Umbilical cord (tissue), 2 donors: ENCODE data around the gene UMPS. TPM values are rescaled to one million over a fixed set of nuclear protein-coding genes. Genes with fewer than 3 reads are reported as not detected.
"Not testable (repeated sequence)": the region's sequence is repeated elsewhere in the genome, so short reads cannot be mapped to it uniquely, and the experiment has no call there.

Experiments
- DNase-seq: peaks from one replicate; pipeline ENCODE4 v3.0.0-alpha.2; 2015; ENCODE audit warnings: low spot score
- total RNA-seq: library from RNA; depleted of rRNA; stranded (reverse); fragments of >200 nt; gene quantifications from one replicate; pipeline ENCODE4 v1.2.3, GENCODE V29; 2014; ENCODE audit warnings: low replicate concordance; ENCODE audit not compliant: insufficient read depth

The UMPS gene
- total RNA-seq, 1 donor from 2014 or later = 24.1 TPM

- DNase-seq = no peak
Observed at GRCh38 chr3:124779751-124780191, 49.5 kb downstream of the UMPS start.

GRCh38 chr3:124780356-124780755, 50.1 kb downstream of the UMPS start:
- DNase-seq = peak; percentile 77

- DNase-seq = peak; percentile 60
Observed at GRCh38 chr3:124780761-124781475, 50.7 kb downstream of the UMPS start.

GRCh38 chr3:124781476-124782376, 51.5 kb downstream of the UMPS start:
- DNase-seq = no peak

GRCh38 chr3:124782377-124782712, 52.1 kb downstream of the UMPS start:
- DNase-seq = not testable (repeated sequence)

- DNase-seq = no peak
Observed at GRCh38 chr3:124783696-124784095, 53.4 kb downstream of the UMPS start.

- no peak for DNase-seq
Observed at GRCh38 chr3:124784686-124785382, 54.6 kb downstream of the UMPS start.

- DNase-seq = no peak
Observed at GRCh38 chr3:124785973-124786372, 55.7 kb downstream of the UMPS start.

GRCh38 chr3:124786511-124787241, 56.4 kb downstream of the UMPS start:
- DNase-seq = no peak

GRCh38 chr3:124787476-124788195, 57.4 kb downstream of the UMPS start:
- no peak for DNase-seq

- DNase-seq = no peak
Observed at GRCh38 chr3:124788254-124788745, 58.0 kb downstream of the UMPS start.

- not testable (repeated sequence) for DNase-seq
Observed at GRCh38 chr3:124789103-124789502, 58.9 kb downstream of the UMPS start.

GRCh38 chr3:124791142-124791541, 60.9 kb downstream of the UMPS start:
- no peak for DNase-seq

GRCh38 chr3:124791639-124792151, 61.4 kb downstream of the UMPS start:
- DNase-seq = peak; percentile 62

- DNase-seq = peak; percentile 76
Observed at GRCh38 chr3:124792341-124793040, 62.2 kb downstream of the UMPS start.

- no peak for DNase-seq
Observed at GRCh38 chr3:124793054-124793739, 62.9 kb downstream of the UMPS start.

GRCh38 chr3:124796477-124796876, 66.2 kb downstream of the UMPS start:
- DNase-seq = no peak

GRCh38 chr3:124797426-124797945, 67.2 kb downstream of the UMPS start:
- DNase-seq = no peak
